ENCODE data around the gene SLC51B. TPM values are rescaled to one million over a fixed set of nuclear protein-coding genes. Genes with fewer than 3 reads are reported as not detected.

SLC51B gene
- total RNA-seq, 1 experiment from 2014 or later, result not detected

DNA sequence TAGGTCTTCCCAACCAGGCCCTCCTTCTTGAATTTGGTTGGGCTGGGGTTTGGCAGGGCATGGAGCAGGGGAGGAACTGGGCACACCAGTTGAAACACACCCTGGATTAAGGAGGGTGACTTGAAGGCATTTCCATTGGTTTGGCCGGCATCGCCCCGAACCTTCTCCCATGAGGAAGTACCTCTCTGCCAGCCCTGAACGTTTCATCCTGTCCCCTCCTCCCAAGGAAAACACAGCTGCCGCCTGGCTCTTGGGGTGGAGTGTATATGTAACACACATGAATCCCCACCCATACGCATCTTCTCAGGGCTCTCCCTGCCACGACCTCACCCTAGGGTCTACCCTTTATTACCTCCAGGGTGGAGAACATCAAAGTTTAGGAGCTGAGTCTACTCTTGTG, 55.3 kb downstream of the SLC51B start:
- no peaks in the 10 kb centered on the region for H3K9me2 ChIP-seq (ENCODE audit: insufficient read depth)
- H2AFZ ChIP-seq (ENCODE audit: low read depth, low read length, poor library complexity, severe bottlenecking), result no peak overlapping the region
- no peaks in the 10 kb centered on the region for H3K27me3 ChIP-seq (ENCODE audit: insufficient read depth, low read length)
- H3K36me3 ChIP-seq (ENCODE audit: control insufficient read depth in 1 of 2, insufficient read depth in 2 of 2, low read length in 2 of 2), result peaks cover 6 to 8% of the 10 kb centered on the region in 2 experiments
- H3K4me2 ChIP-seq (ENCODE audit: low read length), result no peak overlapping the region
- intact Hi-C loops (cut with micrococcal nuclease), result no loop called here
- no peak overlapping the region for H3K27ac ChIP-seq (ENCODE audit: low read depth, low read length)
- RAD21 ChIA-PET (ENCODE audit: low non-redundant PET in 1 of 2, low total read pairs in 2 of 2, uncharacterized antibody in 2 of 2, unreplicated experiment in 2 of 2), result no interaction called here
- no peaks in the 10 kb centered on the region for H4K20me1 ChIP-seq (ENCODE audit: insufficient read depth)
- ATAC-seq (no peak), DNase-seq (ENCODE audit: low read depth, low spot score) (no peak)
- no peaks in the 10 kb centered on the region for H3K79me2 ChIP-seq (ENCODE audit: insufficient read depth, low read length)
- BruUV-seq (replicated peaks), result no TSS peak
- H3K9me3 ChIP-seq (ENCODE audit: control insufficient read depth in 1 of 2, insufficient read depth in 1 of 2, low read depth in 1 of 2, low read length in 2 of 2), result no peaks in the 10 kb centered on the region
- CTCF ChIA-PET, result interaction anchor here (3.7 kb wide), 1 partner anchor 45 kb away, joined by 52 read pairs; no protein-coding TSS in a partner anchor
- H3K9ac ChIP-seq (ENCODE audit: low read length), result no peak overlapping the region
- no peak for TF ChIP-seq FOSL1 (IDR thresholded peaks at IDR 0.05; ENCODE audit: low read depth)
- TF ChIP-seq CEBPB (IDR thresholded peaks at IDR 0.05; ENCODE audit: low read depth), result no peak
- TF ChIP-seq ELF1 (IDR thresholded peaks at IDR 0.05; ENCODE audit: borderline replicate concordance, low read depth), result no peak
- no peak for TF ChIP-seq ZNF274 (IDR thresholded peaks at IDR 0.05; ENCODE audit: low read depth, low read length)
- no peak for TF ChIP-seq CTCF (IDR thresholded peaks at IDR 0.05 in 2 of 3, conservative IDR thresholded peaks at IDR 0.05 in 1 of 3; ENCODE audit: borderline replicate concordance in 1 of 3, insufficient read depth in 1 of 3, low read depth in 2 of 3, low read length in 2 of 3)
- no peak for TF ChIP-seq TCF7L2 (IDR thresholded peaks at IDR 0.05; ENCODE audit: borderline replicate concordance, extremely low read depth, insufficient read depth, insufficient read length)
- no peak for TF ChIP-seq SIN3A (IDR thresholded peaks at IDR 0.05; ENCODE audit: low read depth)
- no peak for TF ChIP-seq ZFX (IDR thresholded peaks at IDR 0.05)
- TF ChIP-seq EZH2 (IDR thresholded peaks at IDR 0.05), result no peak
- TF ChIP-seq REST (IDR thresholded peaks at IDR 0.05; ENCODE audit: low read depth), result no peak
- TF ChIP-seq EZH2phosphoT487 (IDR thresholded peaks at IDR 0.05; ENCODE audit: borderline replicate concordance), result no peak
- no peak for TF ChIP-seq RAD21 (IDR thresholded peaks at IDR 0.05; ENCODE audit: low read depth)
- TF ChIP-seq, protein P1, sequence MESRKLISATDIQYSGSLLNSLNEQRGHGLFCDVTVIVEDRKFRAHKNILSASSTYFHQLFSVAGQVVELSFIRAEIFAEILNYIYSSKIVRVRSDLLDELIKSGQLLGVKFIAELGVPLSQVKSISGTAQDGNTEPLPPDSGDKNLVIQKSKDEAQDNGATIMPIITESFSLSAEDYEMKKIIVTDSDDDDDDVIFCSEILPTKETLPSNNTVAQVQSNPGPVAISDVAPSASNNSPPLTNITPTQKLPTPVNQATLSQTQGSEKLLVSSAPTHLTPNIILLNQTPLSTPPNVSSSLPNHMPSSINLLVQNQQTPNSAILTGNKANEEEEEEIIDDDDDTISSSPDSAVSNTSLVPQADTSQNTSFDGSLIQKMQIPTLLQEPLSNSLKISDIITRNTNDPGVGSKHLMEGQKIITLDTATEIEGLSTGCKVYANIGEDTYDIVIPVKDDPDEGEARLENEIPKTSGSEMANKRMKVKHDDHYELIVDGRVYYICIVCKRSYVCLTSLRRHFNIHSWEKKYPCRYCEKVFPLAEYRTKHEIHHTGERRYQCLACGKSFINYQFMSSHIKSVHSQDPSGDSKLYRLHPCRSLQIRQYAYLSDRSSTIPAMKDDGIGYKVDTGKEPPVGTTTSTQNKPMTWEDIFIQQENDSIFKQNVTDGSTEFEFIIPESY (IDR thresholded peaks at IDR 0.05; ENCODE audit: extremely low read depth, insufficient replicate concordance, low read length), result no peak
- no peak for TF ChIP-seq SP1 (IDR thresholded peaks at IDR 0.05; ENCODE audit: low read depth)
- TF ChIP-seq CBX3 (IDR thresholded peaks at IDR 0.05; ENCODE audit: low read depth), result no peak
- no peak for TF ChIP-seq EGR1 (IDR thresholded peaks at IDR 0.05; ENCODE audit: low read depth)
- no peak for TF ChIP-seq JUND (IDR thresholded peaks at IDR 0.05)
- no peak for TF ChIP-seq MAX (IDR thresholded peaks at IDR 0.05)
- TF ChIP-seq SRF (IDR thresholded peaks at IDR 0.05; ENCODE audit: low read depth), result no peak
- H3K4me1 ChIP-seq (ENCODE audit: control insufficient read depth in 1 of 2, insufficient read depth in 2 of 2, low read length in 2 of 2), result no peaks in the 10 kb centered on the region
- POLR2A ChIA-PET, result no interaction called here
- no peak overlapping the region for H3K4me3 ChIP-seq (replicated peaks in 1 of 2; ENCODE audit: low read depth in 1 of 2, low read length in 2 of 2)

Data from HCT116 (cell line).